Glutamatergic neuron (in vitro differentiated cells): ENCODE measurements around the gene PBX1. TPM values are rescaled to one million over a fixed set of nuclear protein-coding genes. Genes with fewer than 3 reads are reported as not detected.

Source experiments
- DNase-seq: peaks from one replicate; pipeline ENCODE4 v3.0.0; 2022
- H3K27ac Mint-ChIP-seq: one replicate; pipeline ENCODE4 v1.8.0; 2020; ENCODE audit warnings: mild to moderate bottlenecking, mixed read lengths, inconsistent platforms; ENCODE audit not compliant: unreplicated experiment
- H3K27me3 Mint-ChIP-seq: one replicate; pipeline ENCODE4 v1.8.0; 2020; ENCODE audit warnings: mild to moderate bottlenecking, moderate library complexity, mixed read lengths, inconsistent platforms; ENCODE audit not compliant: unreplicated experiment
- H3K36me3 Mint-ChIP-seq: one replicate; pipeline ENCODE4 v1.8.0; 2020; ENCODE audit warnings: mild to moderate bottlenecking, mixed read lengths, inconsistent platforms; ENCODE audit not compliant: unreplicated experiment
- H3K4me1 Mint-ChIP-seq: one replicate; pipeline ENCODE4 v1.8.0; 2020; ENCODE audit warnings: mild to moderate bottlenecking, low read depth, mixed read lengths, inconsistent platforms; ENCODE audit not compliant: unreplicated experiment
- H3K4me3 Mint-ChIP-seq: one replicate; pipeline ENCODE4 v1.8.0; 2020; ENCODE audit warnings: mild to moderate bottlenecking, mixed read lengths, inconsistent platforms; ENCODE audit not compliant: unreplicated experiment
- H3K9me3 Mint-ChIP-seq: one replicate; pipeline ENCODE4 v1.8.0; 2020; ENCODE audit warnings: mild to moderate bottlenecking, moderate library complexity, mixed read lengths, inconsistent platforms; ENCODE audit not compliant: unreplicated experiment
- CTCF ChIP-seq: fragments of 200-600 bp; sonication (generic); IDR thresholded peaks from one replicate; pipeline ENCODE4 v1.5.0; 2021; ENCODE audit not compliant: partially characterized antibody, unreplicated experiment
- total RNA-seq: library from RNA; stranded (reverse); fragmentation: NEBNext Ultra II Directional; extraction: Animal tissue kit (Norgen Biotek cat#: 25700); gene quantifications from one replicate; pipeline ENCODE4 v1.2.1, GENCODE V29; 2021; ENCODE audit not compliant: unreplicated experiment

PBX1 gene
- total RNA-seq, 1 donor from 2014 or later, result 98.7 TPM

- peaks cover 9% of the 10 kb centered on the region for H3K9me3 Mint-ChIP-seq
- H3K27ac Mint-ChIP-seq, result peak overlapping the region; percentile 75
- H3K4me1 Mint-ChIP-seq, result peaks cover 27% of the 10 kb centered on the region
- no peaks in the 10 kb centered on the region for H3K36me3 Mint-ChIP-seq
- H3K27me3 Mint-ChIP-seq, result peaks cover 6% of the 10 kb centered on the region
- TF ChIP-seq CTCF, result no peak
- H3K4me3 Mint-ChIP-seq, result peak overlapping the region; percentile 30
- DNase-seq, result no peak
Measured at GRCh38 chr1:164731161-164731876, 172.3 kb downstream of the PBX1 start.

- no peak overlapping the region for H3K4me3 Mint-ChIP-seq
- DNase-seq, result no peak
- peaks cover 6% of the 10 kb centered on the region for H3K27me3 Mint-ChIP-seq
- no peak for TF ChIP-seq CTCF
- peaks cover 9% of the 10 kb centered on the region for H3K9me3 Mint-ChIP-seq
- H3K27ac Mint-ChIP-seq, result no peak overlapping the region
- peaks cover 29% of the 10 kb centered on the region for H3K4me1 Mint-ChIP-seq
- no peaks in the 10 kb centered on the region for H3K36me3 Mint-ChIP-seq
Measured at GRCh38 chr1:164733070-164733469, 174.1 kb downstream of the PBX1 start.

- no peak overlapping the region for H3K4me3 Mint-ChIP-seq
- TF ChIP-seq CTCF, result no peak
- H3K27ac Mint-ChIP-seq, result no peak overlapping the region
- H3K4me1 Mint-ChIP-seq, result peaks cover 29% of the 10 kb centered on the region
- DNase-seq, result no peak
- H3K27me3 Mint-ChIP-seq, result peaks cover 6% of the 10 kb centered on the region
- H3K9me3 Mint-ChIP-seq, result peaks cover 9% of the 10 kb centered on the region
- no peaks in the 10 kb centered on the region for H3K36me3 Mint-ChIP-seq
Measured at GRCh38 chr1:164733734-164734133, 174.8 kb downstream of the PBX1 start.

GRCh38 chr1:164735315-164736052, 176.5 kb downstream of the PBX1 start:
- peak overlapping the region; percentile 9 for H3K27ac Mint-ChIP-seq
- H3K9me3 Mint-ChIP-seq, result peaks cover 9% of the 10 kb centered on the region
- H3K4me3 Mint-ChIP-seq, result no peak overlapping the region
- DNase-seq, result no peak
- H3K36me3 Mint-ChIP-seq, result no peaks in the 10 kb centered on the region
- peaks cover 6% of the 10 kb centered on the region for H3K27me3 Mint-ChIP-seq
- peaks cover 21% of the 10 kb centered on the region for H3K4me1 Mint-ChIP-seq
- TF ChIP-seq CTCF, result no peak

- Mint-ChIP-seq H3K9me3 (peaks cover 4% of the 10 kb centered on the region), H3K27ac (no peak overlapping the region), H3K4me1 (peaks cover 15% of the 10 kb centered on the region), H3K27me3 (peaks cover under 1% of the 10 kb centered on the region), H3K36me3 (no peaks in the 10 kb centered on the region), H3K4me3 (no peak overlapping the region)
- no peak for DNase-seq
- no peak for TF ChIP-seq CTCF
Measured at GRCh38 chr1:164736137-164736536, 177.2 kb downstream of the PBX1 start.
